ENCODE results near the gene PTPRA.

Gene PTPRA

GRCh38 chr20:2890742-2891141, 17.5 kb downstream of the PTPRA start:
- H3K27me3 ChIP-seq (ENCODE audit: control insufficient read depth, low read length) = no peaks in the 10 kb centered on the region
- H3K4me3 ChIP-seq (ENCODE audit: low read length) = no peak overlapping the region
- peaks cover 25% of the 10 kb centered on the region for H3K36me3 ChIP-seq (ENCODE audit: control insufficient read depth, low read length)
- H3K4me2 ChIP-seq (ENCODE audit: low read length) = no peak overlapping the region
- no peak for TF ChIP-seq EZH2phosphoT487 (IDR thresholded peaks at IDR 0.05; ENCODE audit: borderline replicate concordance, low read length)
- no peak for TF ChIP-seq CTCF (IDR thresholded peaks at IDR 0.05; ENCODE audit: low read depth, low read length, poor library complexity, severe bottlenecking)
- H3K27ac ChIP-seq (ENCODE audit: low read depth, low read length) = no peak overlapping the region
- H3F3A ChIP-seq (ENCODE audit: control insufficient read depth, insufficient read depth) = no peaks in the 10 kb centered on the region
- no peaks in the 10 kb centered on the region for H3K4me1 ChIP-seq (ENCODE audit: control insufficient read depth, low read length)
- H3K9me3 ChIP-seq (ENCODE audit: control insufficient read depth, insufficient read depth, low read length) = peaks cover 5% of the 10 kb centered on the region; the same call in 1 of the 2 replicates
- no peaks in the 10 kb centered on the region for H3K9me2 ChIP-seq (replicated peaks; ENCODE audit: control insufficient read depth, low read length)
- peaks cover 93% of the 10 kb centered on the region for H3K79me2 ChIP-seq (ENCODE audit: control insufficient read depth, low read length)
- H4K20me1 ChIP-seq (ENCODE audit: control insufficient read depth, insufficient read depth, low read depth, low read length) = 0 out of 2 replicates have a peak, but pooled peaks cover 11% of the 10 kb centered on the region

- Histone ChIP-seq H3K27me3 (ENCODE audit: control insufficient read depth, low read length) (no peaks in the 10 kb centered on the region), H4K20me1 (ENCODE audit: control insufficient read depth, insufficient read depth, low read depth, low read length) (0 out of 2 replicates have a peak, but pooled peaks cover 11% of the 10 kb centered on the region), H3K4me1 (ENCODE audit: control insufficient read depth, low read length) (no peaks in the 10 kb centered on the region), H3F3A (ENCODE audit: control insufficient read depth, insufficient read depth) (no peaks in the 10 kb centered on the region), H3K9me2 (replicated peaks; ENCODE audit: control insufficient read depth, low read length) (no peaks in the 10 kb centered on the region), H3K36me3 (ENCODE audit: control insufficient read depth, low read length) (peaks cover 25% of the 10 kb centered on the region), H3K27ac (ENCODE audit: low read depth, low read length) (no peak overlapping the region), H3K4me3 (ENCODE audit: low read length) (no peak overlapping the region), H3K79me2 (ENCODE audit: control insufficient read depth, low read length) (peaks cover 93% of the 10 kb centered on the region), H3K9me3 (ENCODE audit: control insufficient read depth, insufficient read depth, low read length) (peaks cover 5% of the 10 kb centered on the region; the same call in 1 of the 2 replicates), H3K4me2 (ENCODE audit: low read length) (no peak overlapping the region)
- no peak for TF ChIP-seq CTCF (IDR thresholded peaks at IDR 0.05; ENCODE audit: low read depth, low read length, poor library complexity, severe bottlenecking)
- TF ChIP-seq EZH2phosphoT487 (IDR thresholded peaks at IDR 0.05; ENCODE audit: borderline replicate concordance, low read length) = no peak
These were observed 18.1 kb downstream of the PTPRA start for GRCh38 chr20:2891343-2891742.

GRCh38 chr20:2892376-2892775, 19.1 kb downstream of the PTPRA start:
- TF ChIP-seq CTCF (IDR thresholded peaks at IDR 0.05; ENCODE audit: low read depth, low read length, poor library complexity, severe bottlenecking) = no peak
- no peak for TF ChIP-seq EZH2phosphoT487 (IDR thresholded peaks at IDR 0.05; ENCODE audit: borderline replicate concordance, low read length)
- H3K4me2 ChIP-seq (ENCODE audit: low read length) = no peak overlapping the region
- H3K9me3 ChIP-seq (ENCODE audit: control insufficient read depth, insufficient read depth, low read length) = peaks cover 5% of the 10 kb centered on the region; the same call in 1 of the 2 replicates
- H3F3A ChIP-seq (ENCODE audit: control insufficient read depth, insufficient read depth) = no peaks in the 10 kb centered on the region
- no peaks in the 10 kb centered on the region for H3K9me2 ChIP-seq (replicated peaks; ENCODE audit: control insufficient read depth, low read length)
- peaks cover 95% of the 10 kb centered on the region for H3K79me2 ChIP-seq (ENCODE audit: control insufficient read depth, low read length)
- 0 out of 2 replicates have a peak, but pooled peaks cover 9% of the 10 kb centered on the region for H4K20me1 ChIP-seq (ENCODE audit: control insufficient read depth, insufficient read depth, low read depth, low read length)
- no peaks in the 10 kb centered on the region for H3K27me3 ChIP-seq (ENCODE audit: control insufficient read depth, low read length)
- no peak overlapping the region for H3K27ac ChIP-seq (ENCODE audit: low read depth, low read length)
- H3K36me3 ChIP-seq (ENCODE audit: control insufficient read depth, low read length) = peaks cover 25% of the 10 kb centered on the region
- no peak overlapping the region for H3K4me3 ChIP-seq (ENCODE audit: low read length)
- no peaks in the 10 kb centered on the region for H3K4me1 ChIP-seq (ENCODE audit: control insufficient read depth, low read length)
